Ishikawa (cell line): ENCODE data around the gene ADAMTS18.

Experiments
- CEBPB ChIP-seq: IDR thresholded peaks from 2 replicates; pipeline ENCODE4 v1.6.1; 2012
- CREB1 ChIP-seq: IDR thresholded peaks from 2 replicates; pipeline ENCODE4 v1.6.1; 2012; ENCODE audit warnings: low read depth
- EGR1 ChIP-seq: IDR thresholded peaks from 2 replicates; pipeline ENCODE4 v1.6.1; 2012
- EP300 ChIP-seq: IDR thresholded peaks from 2 replicates; pipeline ENCODE4 v1.6.1; 2012; ENCODE audit warnings: borderline replicate concordance
- FOXM1 ChIP-seq: IDR thresholded peaks from 2 replicates; pipeline ENCODE4 v1.6.1; 2012; ENCODE audit warnings: low read depth, borderline replicate concordance
- TEAD4 ChIP-seq: IDR thresholded peaks from 2 replicates; pipeline ENCODE4 v1.6.1; 2012
- YY1 ChIP-seq: IDR thresholded peaks from 2 replicates; pipeline ENCODE4 v1.6.1; 2012; ENCODE audit warnings: low read depth
- TF ChIP-seq, protein P1 (sequence below): IDR thresholded peaks from 2 replicates; pipeline ENCODE4 v1.6.1; 2012
- TF ChIP-seq, protein P2 (sequence below): IDR thresholded peaks from 2 replicates; pipeline ENCODE4 v1.6.1; 2012
- TF ChIP-seq, protein P3 (sequence below): IDR thresholded peaks from 2 replicates; pipeline ENCODE4 v1.6.1; 2012; ENCODE audit warnings: low read depth, mild to moderate bottlenecking

DNA sequence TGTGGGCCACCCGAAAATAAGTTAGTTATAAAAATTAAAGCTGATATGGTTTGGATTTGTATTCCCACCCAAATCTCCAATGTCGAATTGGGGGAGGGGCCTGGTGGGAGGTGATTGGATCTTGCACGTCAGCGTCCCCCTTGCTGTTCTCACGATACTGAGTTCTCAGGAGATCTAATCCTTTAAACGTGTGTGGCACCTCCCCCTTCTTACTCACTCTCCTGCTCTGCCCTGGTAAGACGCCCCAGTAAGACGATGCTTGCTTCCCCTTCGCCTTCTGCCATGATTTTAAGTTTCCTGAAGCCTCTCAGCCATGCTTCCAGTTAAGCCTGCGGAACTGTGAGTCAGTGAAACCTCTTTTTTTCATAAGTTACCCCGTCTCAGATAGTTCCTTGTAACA lies 200.2 kb downstream of the ADAMTS18 start:
- TF ChIP-seq, protein P1, sequence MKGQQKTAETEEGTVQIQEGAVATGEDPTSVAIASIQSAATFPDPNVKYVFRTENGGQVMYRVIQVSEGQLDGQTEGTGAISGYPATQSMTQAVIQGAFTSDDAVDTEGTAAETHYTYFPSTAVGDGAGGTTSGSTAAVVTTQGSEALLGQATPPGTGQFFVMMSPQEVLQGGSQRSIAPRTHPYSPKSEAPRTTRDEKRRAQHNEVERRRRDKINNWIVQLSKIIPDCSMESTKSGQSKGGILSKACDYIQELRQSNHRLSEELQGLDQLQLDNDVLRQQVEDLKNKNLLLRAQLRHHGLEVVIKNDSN, result no peak
- TF ChIP-seq, protein P2, sequence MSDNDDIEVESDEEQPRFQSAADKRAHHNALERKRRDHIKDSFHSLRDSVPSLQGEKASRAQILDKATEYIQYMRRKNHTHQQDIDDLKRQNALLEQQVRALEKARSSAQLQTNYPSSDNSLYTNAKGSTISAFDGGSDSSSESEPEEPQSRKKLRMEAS, result no peak
- TF ChIP-seq, protein P3, sequence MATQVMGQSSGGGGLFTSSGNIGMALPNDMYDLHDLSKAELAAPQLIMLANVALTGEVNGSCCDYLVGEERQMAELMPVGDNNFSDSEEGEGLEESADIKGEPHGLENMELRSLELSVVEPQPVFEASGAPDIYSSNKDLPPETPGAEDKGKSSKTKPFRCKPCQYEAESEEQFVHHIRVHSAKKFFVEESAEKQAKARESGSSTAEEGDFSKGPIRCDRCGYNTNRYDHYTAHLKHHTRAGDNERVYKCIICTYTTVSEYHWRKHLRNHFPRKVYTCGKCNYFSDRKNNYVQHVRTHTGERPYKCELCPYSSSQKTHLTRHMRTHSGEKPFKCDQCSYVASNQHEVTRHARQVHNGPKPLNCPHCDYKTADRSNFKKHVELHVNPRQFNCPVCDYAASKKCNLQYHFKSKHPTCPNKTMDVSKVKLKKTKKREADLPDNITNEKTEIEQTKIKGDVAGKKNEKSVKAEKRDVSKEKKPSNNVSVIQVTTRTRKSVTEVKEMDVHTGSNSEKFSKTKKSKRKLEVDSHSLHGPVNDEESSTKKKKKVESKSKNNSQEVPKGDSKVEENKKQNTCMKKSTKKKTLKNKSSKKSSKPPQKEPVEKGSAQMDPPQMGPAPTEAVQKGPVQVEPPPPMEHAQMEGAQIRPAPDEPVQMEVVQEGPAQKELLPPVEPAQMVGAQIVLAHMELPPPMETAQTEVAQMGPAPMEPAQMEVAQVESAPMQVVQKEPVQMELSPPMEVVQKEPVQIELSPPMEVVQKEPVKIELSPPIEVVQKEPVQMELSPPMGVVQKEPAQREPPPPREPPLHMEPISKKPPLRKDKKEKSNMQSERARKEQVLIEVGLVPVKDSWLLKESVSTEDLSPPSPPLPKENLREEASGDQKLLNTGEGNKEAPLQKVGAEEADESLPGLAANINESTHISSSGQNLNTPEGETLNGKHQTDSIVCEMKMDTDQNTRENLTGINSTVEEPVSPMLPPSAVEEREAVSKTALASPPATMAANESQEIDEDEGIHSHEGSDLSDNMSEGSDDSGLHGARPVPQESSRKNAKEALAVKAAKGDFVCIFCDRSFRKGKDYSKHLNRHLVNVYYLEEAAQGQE, result no peak
- TF ChIP-seq CEBPB, result no peak
- no peak for TF ChIP-seq EGR1
- TF ChIP-seq FOXM1, result no peak
- no peak for TF ChIP-seq YY1
- no peak for TF ChIP-seq EP300
- TF ChIP-seq TEAD4, result no peak
- TF ChIP-seq CREB1, result no peak
